Measurements from ENCODE around the gene APRT.

Gene APRT

DNA sequence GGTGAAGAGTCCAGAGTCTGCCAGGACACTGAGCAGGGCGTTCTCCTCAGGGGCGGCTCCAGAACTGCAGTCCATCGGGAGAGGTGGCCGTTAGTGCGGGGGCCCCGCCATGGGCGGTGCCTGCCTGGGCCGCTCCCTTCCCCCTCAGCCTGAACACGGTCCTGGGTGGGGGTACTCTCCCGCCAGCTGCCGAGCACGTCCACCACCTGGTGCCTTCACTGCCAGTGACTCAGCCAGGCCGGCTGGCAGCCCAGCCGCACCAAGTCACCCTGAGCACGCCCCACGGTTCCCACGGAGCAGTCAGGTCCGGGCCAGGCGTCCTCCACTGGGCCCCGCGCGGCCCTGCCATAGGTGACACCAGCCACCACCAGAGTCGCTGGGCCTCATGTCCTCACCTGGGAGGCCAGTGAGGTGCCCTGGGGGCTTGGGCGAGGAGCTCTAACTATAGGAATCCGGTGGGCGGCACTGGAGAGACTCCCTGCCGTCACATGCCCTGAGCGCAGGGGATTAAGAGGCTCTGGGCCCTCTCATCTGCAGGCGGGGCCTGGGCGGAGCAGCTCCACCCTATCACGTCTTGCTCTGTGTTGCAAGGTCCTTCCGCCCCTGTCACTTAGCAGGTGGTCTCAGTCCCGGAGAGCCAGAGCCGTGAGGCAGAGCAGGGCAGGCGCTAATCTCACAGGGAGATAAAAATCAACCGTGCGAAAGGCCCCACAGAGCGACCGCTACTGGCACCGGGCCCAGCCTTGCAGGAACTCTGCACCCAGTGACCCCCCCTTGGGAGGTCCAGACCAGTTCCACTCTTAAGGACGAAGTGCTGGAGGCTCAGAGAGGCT is 41.1 kb downstream of the APRT start:
- no peak for DNase-seq

DNA sequence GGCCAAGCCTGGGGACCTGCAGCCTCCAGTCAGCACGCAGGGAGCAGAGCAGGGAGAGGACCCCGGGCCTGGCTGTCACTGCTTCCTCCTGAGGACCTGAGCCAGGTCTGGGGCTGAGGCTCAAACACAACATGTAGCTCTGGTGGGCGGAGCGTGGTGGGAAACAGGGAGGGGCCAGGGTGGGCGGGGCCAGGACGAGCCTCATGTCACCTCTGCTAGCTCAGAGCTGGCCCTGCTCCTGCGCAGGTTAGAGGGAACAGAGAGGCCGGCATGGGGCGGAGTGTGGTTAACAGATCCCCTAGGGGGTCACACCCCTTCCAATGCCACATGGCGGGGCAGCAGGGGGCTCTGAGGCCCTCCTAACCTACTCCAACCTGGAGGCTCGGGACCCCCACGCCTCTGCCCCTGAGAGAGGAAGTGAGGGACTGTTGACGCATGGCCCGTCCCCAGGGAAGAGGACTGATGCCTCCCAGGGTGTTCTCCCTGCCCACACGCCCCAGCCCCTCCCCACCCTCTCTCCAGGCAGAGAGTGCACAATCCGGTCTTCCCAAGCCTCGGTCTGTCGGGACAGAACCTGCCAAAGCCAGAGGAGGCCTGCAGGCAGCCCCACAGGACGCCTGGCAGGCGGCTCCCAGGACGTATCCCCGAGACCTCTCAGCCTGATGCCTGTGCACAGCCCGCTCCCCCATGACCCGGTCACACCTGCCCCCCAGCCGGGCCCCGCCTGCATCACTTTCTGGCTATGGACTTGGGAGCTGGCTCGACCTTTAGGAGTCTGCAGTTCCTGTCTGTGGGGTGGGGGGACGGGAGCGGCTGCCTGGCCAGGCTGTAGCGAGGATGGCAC is 41.9 kb downstream of the APRT start:
- no peak for DNase-seq

DNA sequence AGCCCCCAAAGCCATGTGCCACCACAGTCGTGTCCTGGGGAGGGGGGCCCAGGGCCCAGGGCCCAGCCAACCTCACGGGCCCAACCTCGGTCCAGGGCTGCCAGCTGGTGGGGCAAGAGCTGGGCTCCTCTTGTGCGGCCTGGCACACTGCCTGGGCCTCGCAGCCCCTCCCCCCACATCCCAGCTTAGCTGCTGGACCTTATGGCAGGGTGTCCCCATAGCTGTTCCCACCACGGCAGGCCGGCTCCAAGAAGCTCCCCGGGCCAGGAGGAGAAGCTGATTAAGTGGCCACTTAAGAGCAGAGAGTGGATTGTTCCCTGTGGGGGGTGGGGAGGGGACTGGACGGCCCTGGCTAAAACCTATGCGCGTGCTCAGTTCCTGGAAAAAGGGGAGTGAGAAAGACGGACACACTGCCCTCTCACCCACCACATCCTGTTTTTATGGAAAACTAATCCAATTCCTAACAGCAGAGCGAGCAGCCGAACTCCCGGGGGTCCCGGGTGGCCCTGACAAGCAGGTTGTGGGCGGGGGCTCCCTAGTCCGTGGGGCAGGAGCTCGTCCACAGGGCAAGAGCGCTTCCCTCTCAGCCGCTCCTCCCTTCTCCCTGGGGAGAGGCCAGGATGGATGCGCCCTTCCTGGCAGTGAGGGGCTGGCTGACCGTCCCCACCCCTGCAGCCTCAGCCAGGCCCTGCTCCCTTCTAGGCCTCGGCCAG is 43.5 kb downstream of the APRT start:
- DNase-seq = no peak

- no peak for DNase-seq
Measured at GRCh38 chr16:88767546-88768070, 44.1 kb downstream of the APRT start.

GRCh38 chr16:88766975-88767374 is 44.8 kb downstream of the APRT start:
- no peak for DNase-seq

DNA sequence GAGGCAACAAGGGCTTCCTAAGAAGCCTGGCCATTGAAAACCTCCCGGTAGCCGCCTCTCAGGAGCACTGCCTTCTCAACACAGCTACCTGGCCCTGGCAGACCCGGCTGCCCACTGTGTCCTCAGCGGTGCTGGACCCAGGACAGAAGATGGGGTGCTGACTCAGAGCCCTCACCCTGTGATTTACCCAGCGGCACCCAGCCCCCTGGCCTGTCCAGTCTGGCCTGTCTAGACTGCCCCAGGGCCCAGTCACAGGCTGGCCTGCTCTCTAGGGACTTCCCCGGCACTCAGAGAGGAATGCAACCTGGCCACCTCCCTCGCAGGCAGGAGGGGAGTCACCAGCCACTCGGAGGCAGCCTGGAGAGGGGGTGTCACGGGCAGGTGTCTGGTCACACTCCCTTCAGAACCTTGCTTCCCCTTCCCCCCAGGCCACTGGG is 46.8 kb downstream of the APRT start:
- DNase-seq = no peak

GRCh38 chr16:88764080-88764479 is 47.6 kb downstream of the APRT start:
- DNase-seq = no peak

GRCh38 chr16:88763502-88764053 is 48.1 kb downstream of the APRT start:
- DNase-seq = no peak

DNA sequence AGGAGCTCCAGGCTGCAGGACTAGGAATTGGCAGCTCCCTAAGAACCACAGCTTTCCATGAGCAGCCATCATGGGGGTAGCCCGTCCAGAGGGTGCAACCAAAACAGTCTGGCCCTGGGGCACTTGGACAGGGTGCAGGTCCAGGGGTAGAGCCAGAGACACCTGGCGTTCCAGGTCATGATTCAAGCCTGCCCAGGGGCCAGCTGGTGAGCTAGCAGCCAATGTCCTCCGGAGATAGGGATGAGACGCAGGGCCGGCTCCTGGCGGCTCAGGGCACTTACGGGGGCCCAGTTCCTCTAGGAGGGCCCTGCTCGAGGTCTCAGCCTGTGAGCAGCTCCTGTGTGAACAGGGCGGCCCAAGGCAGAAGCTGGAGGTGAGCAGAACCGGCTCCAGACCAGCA is 48.8 kb downstream of the APRT start:
- DNase-seq = no peak

GRCh38 chr16:88762258-88762870 is 49.4 kb downstream of the APRT start:
- no peak for DNase-seq

DNA sequence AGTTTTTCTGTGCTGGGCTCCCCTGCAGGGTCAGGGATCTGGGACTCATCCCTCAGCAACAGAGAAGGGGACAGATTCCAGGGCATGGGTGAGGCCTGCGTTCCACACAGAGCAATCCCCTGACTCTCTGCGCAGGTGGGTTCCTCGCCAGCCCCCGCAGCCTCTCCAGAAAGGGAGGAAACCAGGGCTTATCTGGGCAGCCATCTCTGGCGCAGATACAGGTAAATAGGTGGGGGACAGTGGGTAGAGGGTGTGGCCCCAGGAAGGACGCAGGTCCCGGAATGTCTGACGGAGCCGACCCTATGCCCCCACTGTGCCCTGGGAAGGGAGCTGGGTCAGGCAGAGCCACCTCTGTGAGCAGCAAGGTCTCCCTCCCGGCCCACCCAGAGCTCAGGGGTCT is 49.9 kb downstream of the APRT start:
- DNase-seq = no peak

- DNase-seq = no peak
Measured at GRCh38 chr16:88761143-88761534, 50.6 kb downstream of the APRT start.

DNA sequence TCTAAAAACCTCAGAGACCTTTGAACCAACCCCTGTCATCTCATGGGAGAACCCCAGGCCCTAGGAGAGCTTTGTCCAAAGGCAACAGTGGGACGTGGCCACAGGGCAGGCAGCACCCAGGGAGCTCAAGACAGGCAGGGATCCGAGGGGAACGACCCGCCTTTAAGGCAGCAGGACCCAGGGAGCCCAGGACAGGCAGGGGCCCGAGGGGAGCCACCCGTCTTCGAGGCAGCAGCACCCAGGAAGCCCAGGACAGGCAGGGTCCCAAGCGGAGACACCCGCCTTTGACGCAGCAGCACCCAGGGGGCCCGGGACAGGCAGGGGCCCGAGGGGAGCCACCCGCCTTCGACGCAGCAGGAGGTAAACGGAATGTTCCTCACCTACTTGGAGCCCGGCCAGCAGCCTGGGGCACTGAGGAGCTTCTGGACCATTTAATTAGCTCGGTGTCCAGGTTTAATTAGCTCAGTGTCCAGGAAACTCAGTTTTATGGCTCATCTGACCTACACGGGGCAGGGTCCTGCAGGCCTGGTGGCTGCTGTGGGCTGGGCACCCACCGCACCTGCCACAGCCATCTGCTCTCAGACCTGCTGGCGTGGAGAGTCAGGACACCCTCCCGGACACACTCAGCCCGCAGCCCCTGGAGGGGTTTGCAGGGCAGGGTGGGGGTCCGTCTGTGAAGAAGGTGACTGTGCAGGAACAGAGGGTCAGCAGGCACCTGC is 51.1 kb downstream of the APRT start:
- no peak for DNase-seq

DNA sequence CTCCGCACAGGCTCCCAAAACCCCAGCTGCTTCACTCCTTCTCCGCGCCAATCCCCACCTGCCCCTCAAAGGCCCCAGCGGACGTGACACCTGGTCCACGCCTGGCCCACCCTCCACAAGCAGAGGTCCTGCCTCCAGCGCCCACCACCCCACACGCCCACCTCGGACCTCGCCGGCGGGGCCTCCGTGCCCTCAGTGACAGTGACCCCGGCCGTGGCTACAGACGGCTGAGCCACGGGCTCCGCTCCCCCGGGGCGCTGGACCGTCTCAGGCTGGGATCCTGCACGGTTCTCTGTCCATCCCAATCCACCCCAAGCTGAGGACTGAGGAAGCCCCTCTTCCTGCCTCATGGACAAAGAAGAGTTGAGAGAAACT is 51.8 kb downstream of the APRT start:
- DNase-seq = no peak

All from activated CD4-positive, alpha-beta T cell treated with anti-CD3 and anti-CD28 coated beads, Interleukin-2, amount 50 U/mL, for 4 hours (primary cell).